Muscle of back (tissue), 11 donors: Measurements from ENCODE around the gene CAMTA1. TPM values are rescaled to one million over a fixed set of nuclear protein-coding genes. Genes with fewer than 3 reads are reported as not detected.

Source experiments
- DNase-seq, 3 donors: peaks; one replicate each; pipeline versions ENCODE4 v3.0.0 to v3.0.0-alpha.2; 2013
- polyA plus RNA-seq, 10 donors: library from polyadenylated mRNA; unstranded; fragments of 120-200 nt; gene quantifications; one replicate each; pipeline ENCODE4 v1.2.1, GENCODE V29; 2013; ENCODE audit not compliant: insufficient read length in 10 of 10

Gene CAMTA1
- polyA plus RNA-seq, 10 donors: 36.4 to 49.7 (median 44.0) TPM

- DNase-seq: no peak
Observed at GRCh38 chr1:7623842-7624241, 838.6 kb downstream of the CAMTA1 start.

GRCh38 chr1:7624791-7625355, 839.6 kb downstream of the CAMTA1 start:
- no peak for DNase-seq

GRCh38 chr1:7625401-7625800, 840.1 kb downstream of the CAMTA1 start:
- DNase-seq: no peak

- DNase-seq: no peak
Observed at GRCh38 chr1:7628273-7628672, 843.0 kb downstream of the CAMTA1 start.

GRCh38 chr1:7629011-7629410, 843.8 kb downstream of the CAMTA1 start:
- no peak for DNase-seq

GRCh38 chr1:7629465-7630195, 844.4 kb downstream of the CAMTA1 start:
- DNase-seq: no peak

- DNase-seq: no peak
Observed at GRCh38 chr1:7630378-7630777, 845.1 kb downstream of the CAMTA1 start.

- DNase-seq: no peak
Observed at GRCh38 chr1:7632176-7632575, 846.9 kb downstream of the CAMTA1 start.

GRCh38 chr1:7632681-7633080, 847.4 kb downstream of the CAMTA1 start:
- DNase-seq: no peak

- no peak for DNase-seq
Observed at GRCh38 chr1:7633506-7634245, 848.4 kb downstream of the CAMTA1 start.

- DNase-seq: no peak
Observed at GRCh38 chr1:7634546-7635240, 849.4 kb downstream of the CAMTA1 start.

- no peak for DNase-seq
Observed at GRCh38 chr1:7636795-7637526, 851.7 kb downstream of the CAMTA1 start.

- DNase-seq: peak in 1 of 3 donors; percentile 35
Observed at GRCh38 chr1:7638078-7638477, 852.8 kb downstream of the CAMTA1 start.

GRCh38 chr1:7639435-7640131, 854.3 kb downstream of the CAMTA1 start:
- no peak for DNase-seq

- no peak for DNase-seq
Observed at GRCh38 chr1:7640350-7640749, 855.1 kb downstream of the CAMTA1 start.

GRCh38 chr1:7640920-7641585, 855.8 kb downstream of the CAMTA1 start:
- DNase-seq: no peak

- no peak for DNase-seq
Observed at GRCh38 chr1:7641587-7642417, 856.5 kb downstream of the CAMTA1 start.

- DNase-seq: no peak
Observed at GRCh38 chr1:7642418-7642704, 857.1 kb downstream of the CAMTA1 start.

- peak in 2 of 3 donors; percentile 17 to 69 for DNase-seq
Observed at GRCh38 chr1:7642781-7643529, 857.7 kb downstream of the CAMTA1 start.
